Endothelial cell (in vitro differentiated cells): ENCODE measurements around the gene ANKRD2. TPM values are rescaled to one million over a fixed set of nuclear protein-coding genes. Genes with fewer than 3 reads are reported as not detected.

Experiments
- DNase-seq: peaks from one replicate; pipeline ENCODE4 v3.0.0; 2021; ENCODE audit warnings: low spot score
- H3K27ac Mint-ChIP-seq: one replicate; pipeline ENCODE4 v1.8.0; 2021; ENCODE audit warnings: mixed read lengths, inconsistent platforms; ENCODE audit not compliant: unreplicated experiment
- H3K27me3 Mint-ChIP-seq: one replicate; pipeline ENCODE4 v1.8.0; 2021; ENCODE audit warnings: mild to moderate bottlenecking, moderate library complexity, mixed read lengths, inconsistent platforms; ENCODE audit not compliant: unreplicated experiment
- H3K36me3 Mint-ChIP-seq: one replicate; pipeline ENCODE4 v1.8.0; 2021; ENCODE audit warnings: mild to moderate bottlenecking, low read depth, mixed read lengths, inconsistent platforms; ENCODE audit not compliant: unreplicated experiment
- H3K4me1 Mint-ChIP-seq: one replicate; pipeline ENCODE4 v1.8.0; 2021; ENCODE audit warnings: mild to moderate bottlenecking, mixed read lengths, inconsistent platforms; ENCODE audit not compliant: unreplicated experiment
- H3K4me3 Mint-ChIP-seq: one replicate; pipeline ENCODE4 v1.8.0; 2021; ENCODE audit warnings: mild to moderate bottlenecking, mixed read lengths, inconsistent platforms; ENCODE audit not compliant: unreplicated experiment
- H3K9me3 Mint-ChIP-seq: one replicate; pipeline ENCODE4 v1.8.0; 2021; ENCODE audit warnings: mixed read lengths, inconsistent platforms; ENCODE audit not compliant: unreplicated experiment
- CTCF ChIP-seq: fragments of 200-600 bp; sonication (generic); IDR thresholded peaks from one replicate; pipeline ENCODE4 v1.5.0; 2021; ENCODE audit warnings: antibody characterized with exemption; ENCODE audit not compliant: unreplicated experiment
- total RNA-seq: library from RNA; stranded (reverse); fragmentation: NEBNext Ultra II Directional; extraction: Animal tissue kit (Norgen Biotek cat#: 25700); gene quantifications from one replicate; pipeline ENCODE4 v1.2.1, GENCODE V29; 2021; ENCODE audit not compliant: unreplicated experiment

Gene ANKRD2
- total RNA-seq, 1 donor from 2014 or later, result 0.33 TPM

- Mint-ChIP-seq H3K36me3 (peaks cover 9% of the 10 kb centered on the region), H3K27ac (peak overlapping the region; percentile 36), H3K9me3 (no peaks in the 10 kb centered on the region), H3K27me3 (peaks cover 14% of the 10 kb centered on the region), H3K4me1 (peaks cover 51% of the 10 kb centered on the region), H3K4me3 (no peak overlapping the region)
- peak; percentile 31 for DNase-seq
- TF ChIP-seq CTCF, result no peak
Measured at GRCh38 chr10:97539523-97540200, 32.9 kb upstream of the ANKRD2 start.

DNA sequence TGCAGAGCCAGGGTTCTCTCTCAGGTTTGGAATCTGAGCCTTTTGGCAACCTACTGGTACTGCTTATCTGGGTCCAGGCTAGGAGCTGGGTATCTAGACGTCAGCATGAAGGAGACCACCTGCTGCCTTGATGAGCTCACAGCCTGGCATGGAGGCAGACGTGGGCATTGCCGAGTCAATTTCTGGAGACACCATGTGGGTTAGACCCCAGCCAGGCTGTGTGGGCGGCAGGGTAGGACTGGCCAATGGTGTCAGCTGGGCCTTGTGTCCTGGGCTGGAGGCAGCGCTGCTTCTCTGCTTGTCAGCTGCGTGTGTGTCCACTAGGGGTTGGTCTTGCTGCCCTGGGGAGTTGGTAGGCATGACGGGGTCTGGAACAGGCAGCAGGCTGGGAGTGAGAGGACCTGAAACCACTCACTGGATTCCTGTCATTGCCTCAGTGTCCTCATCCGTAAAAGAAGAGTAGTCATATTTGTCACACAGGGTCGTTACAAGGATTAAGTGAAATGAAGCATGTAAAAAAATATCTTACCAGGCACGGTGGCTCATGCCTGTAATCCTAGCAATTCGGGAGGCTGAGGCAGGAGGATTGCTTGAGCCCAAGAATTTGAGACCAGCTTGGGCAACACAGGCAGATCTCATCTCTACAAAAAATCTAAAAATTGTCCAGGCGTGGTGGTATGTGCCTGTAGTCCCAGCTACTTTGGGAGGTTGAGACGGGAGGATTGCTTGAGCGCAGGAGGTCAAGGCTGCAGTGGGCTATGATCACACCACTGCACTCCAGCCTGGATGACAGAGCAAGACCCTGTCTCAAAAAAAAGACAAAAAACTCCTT lies 31.7 kb upstream of the ANKRD2 start:
- no peak for DNase-seq
- Mint-ChIP-seq H3K4me3 (no peak overlapping the region), H3K36me3 (peaks cover 9% of the 10 kb centered on the region), H3K9me3 (no peaks in the 10 kb centered on the region), H3K4me1 (peaks cover 55% of the 10 kb centered on the region), H3K27ac (peak overlapping the region; percentile 84), H3K27me3 (peaks cover 16% of the 10 kb centered on the region)
- no peak for TF ChIP-seq CTCF

DNA sequence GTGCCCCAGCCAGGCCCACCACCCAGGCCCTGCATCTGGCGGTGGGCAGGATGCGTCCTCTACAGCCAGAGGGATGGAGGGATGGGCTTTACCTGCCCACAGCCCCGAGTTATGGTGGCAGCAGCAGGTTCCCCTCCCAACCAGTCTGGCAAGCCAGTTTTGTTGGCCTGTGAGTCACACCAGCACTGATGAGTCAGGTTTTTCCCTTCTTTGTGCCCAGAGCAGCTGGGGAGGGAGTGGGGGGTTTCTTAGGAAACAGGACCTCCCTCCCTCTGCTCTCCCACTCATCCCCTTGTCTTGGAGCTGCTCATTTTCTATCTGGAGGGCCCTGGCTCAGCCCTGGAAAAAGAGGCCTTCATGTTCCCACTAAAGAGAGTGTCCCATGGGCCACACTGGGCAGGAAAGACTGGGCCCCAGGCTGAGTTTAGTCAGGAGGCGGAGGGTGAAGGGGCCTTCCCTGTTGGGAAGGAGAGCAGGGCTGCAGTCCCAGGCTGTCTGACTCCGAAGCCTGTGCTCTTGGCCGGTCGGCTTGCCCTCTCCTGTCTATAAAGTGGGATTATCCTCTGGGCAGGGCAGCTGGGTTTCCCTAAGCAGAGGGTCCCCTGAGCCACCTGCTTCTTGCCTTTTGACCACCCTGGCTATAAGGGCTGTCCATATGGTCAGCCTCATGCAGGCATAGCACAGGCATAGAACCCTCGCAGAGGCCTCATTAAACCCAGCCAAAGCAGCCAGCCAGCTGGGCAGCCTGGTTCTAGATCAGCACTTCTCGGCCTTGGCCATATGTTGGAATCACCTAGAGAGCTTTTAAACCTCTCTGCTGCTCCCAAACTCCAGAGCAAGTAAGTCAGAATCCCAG lies 30.2 kb upstream of the ANKRD2 start:
- peaks cover 5% of the 10 kb centered on the region for H3K36me3 Mint-ChIP-seq
- peak overlapping the region; percentile 95 for H3K27ac Mint-ChIP-seq
- peaks cover 13% of the 10 kb centered on the region for H3K27me3 Mint-ChIP-seq
- no peak for TF ChIP-seq CTCF
- no peaks in the 10 kb centered on the region for H3K9me3 Mint-ChIP-seq
- H3K4me1 Mint-ChIP-seq, result peaks cover 63% of the 10 kb centered on the region
- H3K4me3 Mint-ChIP-seq, result peak overlapping the region; percentile 82
- DNase-seq, result no peak

GRCh38 chr10:97543025-97543546 lies 29.5 kb upstream of the ANKRD2 start:
- Mint-ChIP-seq H3K4me3 (peak overlapping the region; percentile 82), H3K9me3 (no peaks in the 10 kb centered on the region), H3K36me3 (peaks cover 5% of the 10 kb centered on the region), H3K4me1 (peaks cover 69% of the 10 kb centered on the region), H3K27me3 (peaks cover 16% of the 10 kb centered on the region), H3K27ac (peak overlapping the region; percentile 95)
- no peak for TF ChIP-seq CTCF
- DNase-seq, result peak; percentile 64
